ENCODE data around the gene SNED1.

SNED1 gene

GRCh38 chr2:240992572-240993291, 5.7 kb upstream of the SNED1 start:
- no peak for DNase-seq

- DNase-seq = no peak
These were observed 4.8 kb upstream of the SNED1 start for GRCh38 chr2:240993446-240994170.

GRCh38 chr2:240994171-240994896, 4.1 kb upstream of the SNED1 start:
- no peak for DNase-seq

GRCh38 chr2:240995041-240996021, 3.1 kb upstream of the SNED1 start:
- DNase-seq = no peak

GRCh38 chr2:240996161-240996833, 2.1 kb upstream of the SNED1 start:
- DNase-seq = no peak

GRCh38 chr2:240996834-240997140, 1.6 kb upstream of the SNED1 start:
- DNase-seq = no peak

GRCh38 chr2:240997141-240997855, 1.1 kb upstream of the SNED1 start:
- DNase-seq = no peak

GRCh38 chr2:240998706-240998994, 232 bp downstream of the SNED1 start:
- no peak for DNase-seq

- no peak for DNase-seq
These were observed 775 bp downstream of the SNED1 start for GRCh38 chr2:240998995-240999791.

GRCh38 chr2:240999873-241000541, 1.6 kb downstream of the SNED1 start:
- no peak for DNase-seq

- DNase-seq = no peak
These were observed 2.5 kb downstream of the SNED1 start for GRCh38 chr2:241000831-241001321.

GRCh38 chr2:241001413-241002274, 3.2 kb downstream of the SNED1 start:
- DNase-seq = no peak

GRCh38 chr2:241002275-241003046, 4.0 kb downstream of the SNED1 start:
- no peak for DNase-seq

GRCh38 chr2:241003047-241003360, 4.6 kb downstream of the SNED1 start:
- no peak for DNase-seq

- no peak for DNase-seq
These were observed 5.0 kb downstream of the SNED1 start for GRCh38 chr2:241003369-241003768.

GRCh38 chr2:241003830-241004564, 5.6 kb downstream of the SNED1 start:
- DNase-seq = no peak

GRCh38 chr2:241005569-241005968, 7.2 kb downstream of the SNED1 start:
- DNase-seq = no peak

- DNase-seq = no peak
These were observed 8.0 kb downstream of the SNED1 start for GRCh38 chr2:241006412-241006811.

All from bone marrow (tissue), 2 donors.